NB4 (cell line): ENCODE results near the gene ZNF580.

ENCODE experiments used
- CTCF ChIP-seq: IDR thresholded peaks from one replicate; pipeline ENCODE4 v1.5.1; 2012; ENCODE audit warnings: low read depth, low read length
- MYC ChIP-seq: IDR thresholded peaks from 2 replicates; pipeline ENCODE4 v1.6.1; 2011; ENCODE audit warnings: low read depth, low read length
- POLR2A ChIP-seq: IDR thresholded peaks from 2 replicates; pipeline ENCODE4 v1.6.1; 2011; ENCODE audit warnings: mild to moderate bottlenecking; ENCODE audit not compliant: insufficient read length; ENCODE audit errors: extremely low read depth

- TF ChIP-seq CTCF (no peak), MYC (no peak), POLR2A (no peak)
These were observed 15.8 kb upstream of the ZNF580 start for GRCh38 chr19:55625004-55625326.
